SK-N-SH (cell line): Measurements from ENCODE around the gene SERTAD4. TPM values are rescaled to one million over a fixed set of nuclear protein-coding genes. Genes with fewer than 3 reads are reported as not detected.

ENCODE experiments used
- CTCF ChIA-PET: fragments of 300-600, 350-600 bp; formaldehyde crosslinking; extraction: SDS; loops from one replicate; lab custom pipeline; 2021; lab: Yijun Ruan, JAX
- POLR2A ChIA-PET: fragments of 350-600 bp; sonication (Branson Sonifier 250); formaldehyde crosslinking; extraction: SDS; loops from one replicate; lab custom pipeline; 2020; ENCODE audit warnings: antibody characterized with exemption, inconsistent platforms; lab: Yijun Ruan, JAX
- DNase-seq: peaks from one replicate; pipeline ENCODE4 v3.0.0; 2012
- H2AFZ ChIP-seq: fragments of 200-600 bp; sonication (generic); 2 replicates; pipeline ENCODE4 v1.8.1; 2016; ENCODE audit warnings: antibody characterized with exemption, mild to moderate bottlenecking, low read depth
- H3F3A ChIP-seq: fragments of 200-600 bp; sonication (generic); replicated peaks from 2 replicates; pipeline ENCODE3; 2016; ENCODE audit warnings: antibody characterized with exemption, mild to moderate bottlenecking; ENCODE audit not compliant: insufficient read depth
- H3K27ac ChIP-seq, 2 experiments: fragments of 200-500 bp in 1 of 2; fragments of 200-600 bp in 1 of 2; sonication (Bioruptor generic) in 1 of 2; sonication (generic), shearing (Covaris generic) in 1 of 2; 2 replicates each; pipeline versions ENCODE4 v1.5.1 to v1.6.1; 2014 to 2016; ENCODE audit warnings: low read depth in 2 of 2, inconsistent platforms in 1 of 2, low read length in 1 of 2, mild to moderate bottlenecking in 1 of 2, mixed read lengths in 1 of 2
- H3K27me3 ChIP-seq: fragments of 200-600 bp; sonication (generic), shearing (Covaris generic); 2 replicates; pipeline ENCODE4 v1.6.1; 2016; ENCODE audit warnings: mixed run types; ENCODE audit not compliant: insufficient read depth
- H3K36me3 ChIP-seq, 2 experiments: fragments of 200-500 bp in 1 of 2; fragments of 200-600 bp in 1 of 2; sonication (Bioruptor generic) in 1 of 2; sonication (generic) in 1 of 2; replicated peaks in 1 of 2; 2 replicates each; pipeline versions ENCODE3 to v1.5.1; 2014 to 2016; ENCODE audit warnings: low read length in 1 of 2, mild to moderate bottlenecking in 1 of 2; ENCODE audit not compliant: insufficient read depth in 2 of 2, control insufficient read depth in 1 of 2
- H3K4me1 ChIP-seq, 2 experiments: fragments of 200-500 bp in 1 of 2; fragments of 200-600 bp in 1 of 2; sonication (Bioruptor generic) in 1 of 2; sonication (generic), shearing (Covaris generic) in 1 of 2; 2 replicates each; pipeline versions ENCODE4 v1.5.1 to v1.6.1; 2014 to 2016; ENCODE audit warnings: low read depth in 1 of 2, low read length in 1 of 2, mixed run types in 1 of 2; ENCODE audit not compliant: insufficient read depth in 2 of 2, control insufficient read depth in 1 of 2
- H3K4me2 ChIP-seq: fragments of 200-600 bp; sonication (generic), shearing (Covaris generic); 2 replicates; pipeline ENCODE4 v1.6.1; 2017; ENCODE audit warnings: mixed run types
- H3K4me3 ChIP-seq, 2 experiments: fragments of 200-500 bp in 1 of 2; fragments of 200-600 bp in 1 of 2; sonication (Bioruptor generic) in 1 of 2; sonication (generic), shearing (Covaris generic) in 1 of 2; 2 replicates each; pipeline versions ENCODE4 v1.5.1 to v1.8.1; 2014 to 2016; ENCODE audit warnings: low read depth in 2 of 2, inconsistent platforms in 1 of 2, low read length in 1 of 2, mild to moderate bottlenecking in 1 of 2, mixed read lengths in 1 of 2, moderate library complexity in 1 of 2
- H3K79me2 ChIP-seq: fragments of 200-600 bp; sonication (generic); 2 replicates; pipeline ENCODE4 v1.8.1; 2017; ENCODE audit warnings: mild to moderate bottlenecking; ENCODE audit not compliant: insufficient read depth
- H3K9ac ChIP-seq: fragments of 200-600 bp; sonication (generic); 2 replicates; pipeline ENCODE4 v1.6.1; 2017; ENCODE audit warnings: mixed run types
- H3K9me2 ChIP-seq: fragments of 200-600 bp; sonication (generic); 2 replicates; pipeline ENCODE4 v1.6.1; 2017; ENCODE audit warnings: mixed run types
- H3K9me3 ChIP-seq: fragments of 200-600 bp; sonication (generic); 2 replicates; pipeline ENCODE4 v1.6.1; 2017; ENCODE audit warnings: mixed run types, mild to moderate bottlenecking, moderate library complexity
- H4K20me1 ChIP-seq: fragments of 200-600 bp; sonication (generic); 2 replicates; pipeline ENCODE4 v1.6.1; 2017; ENCODE audit warnings: mild to moderate bottlenecking, mixed run types; ENCODE audit not compliant: insufficient read depth
- CHD2 ChIP-seq: fragments of 150-350 bp; IDR thresholded peaks from 2 replicates; pipeline ENCODE4 v1.6.1; 2018; ENCODE audit warnings: low read length; ENCODE audit not compliant: partially characterized antibody
- ELF1 ChIP-seq: IDR thresholded peaks from 2 replicates; pipeline ENCODE4 v1.4.0; 2012
- EP300 ChIP-seq, 2 experiments: IDR thresholded peaks; 2 replicates each; pipeline versions ENCODE4 v1.4.0 to v1.6.1; 2012; ENCODE audit warnings: borderline replicate concordance in 1 of 2, low read depth in 1 of 2, low read length in 1 of 2
- FOXM1 ChIP-seq: IDR thresholded peaks from 2 replicates; pipeline ENCODE4 v1.4.0; 2012; ENCODE audit warnings: low read depth, mild to moderate bottlenecking
- JUND ChIP-seq: IDR thresholded peaks from 2 replicates; pipeline ENCODE4 v1.4.0; 2012
- MAX ChIP-seq: IDR thresholded peaks from 2 replicates; pipeline ENCODE4 v1.4.0; 2012; ENCODE audit warnings: low read depth
- NFIC ChIP-seq: IDR thresholded peaks from 2 replicates; pipeline ENCODE4 v1.4.0; 2012; ENCODE audit warnings: borderline replicate concordance
- POLR2AphosphoS5 ChIP-seq: IDR thresholded peaks from 2 replicates; pipeline ENCODE4 v1.6.1; 2012; ENCODE audit warnings: low read depth, low read length
- SIN3A ChIP-seq: IDR thresholded peaks from 2 replicates; pipeline ENCODE4 v1.6.1; 2012; ENCODE audit warnings: low read depth, mild to moderate bottlenecking, low read length, moderate library complexity, borderline replicate concordance
- TEAD4 ChIP-seq: IDR thresholded peaks from 2 replicates; pipeline ENCODE4 v1.4.0; 2012; ENCODE audit warnings: mild to moderate bottlenecking, borderline replicate concordance; ENCODE audit not compliant: insufficient read depth
- USF1 ChIP-seq: IDR thresholded peaks from 2 replicates; pipeline ENCODE4 v1.4.0; 2012; ENCODE audit warnings: low read depth, borderline replicate concordance
- YY1 ChIP-seq: IDR thresholded peaks from 2 replicates; pipeline ENCODE4 v1.4.0; 2012; ENCODE audit warnings: low read depth, mild to moderate bottlenecking
- WGBS: methylation state at CpG from one replicate; pipeline ENCODE4 v1.1.6; 2017; ENCODE audit warnings: low lambda C conversion rate; 5-methylcytosine and 5-hydroxymethylcytosine counted together
- polyA plus RNA-seq, 3 experiments: library from polyadenylated mRNA; depleted of rRNA; stranded (reverse); fragments of >200 nt; gene quantifications; 2 replicates each; pipeline ENCODE4 v1.2.3, GENCODE V29; 2012

SERTAD4 gene
- polyA plus RNA-seq, 1 of the 3 experiments (the other 2 are of a cell fraction): 2.9 TPM

GRCh38 chr1:210241121-210241520, 8.5 kb downstream of the SERTAD4 start:
- Histone ChIP-seq H3F3A (peaks cover 29% of the 10 kb centered on the region), H3K9me2 (no peaks in the 10 kb centered on the region), H3K9me3 (no peaks in the 10 kb centered on the region), H3K27ac (no peak overlapping the region), H3K79me2 (no peaks in the 10 kb centered on the region), H4K20me1 (peaks cover 4% of the 10 kb centered on the region; the same call in 1 of the 2 replicates), H2AFZ (no peak overlapping the region), H3K36me3 (peaks cover 9 to 23% of the 10 kb centered on the region in 2 experiments), H3K4me1 (peaks cover 29 to 38% of the 10 kb centered on the region in 2 experiments), H3K4me2 (no peak overlapping the region), H3K9ac (no peak overlapping the region), H3K4me3 (no peak overlapping the region), H3K27me3 (no peaks in the 10 kb centered on the region)
- ChIA-PET POLR2A (no interaction called here), CTCF (interaction anchor here (0.7 to 4.8 kb wide), 4 partner anchors 10 to 97 kb away, joined by 3 to 22 read pairs (median 6); no protein-coding TSS in a partner anchor)
- TF ChIP-seq YY1: no peak
- 86% methylated on average over 5 of the region's 5 CpGs for whole genome bisulfite sequencing
- DNase-seq: no peak

GRCh38 chr1:210244746-210245367, 12.3 kb downstream of the SERTAD4 start:
- H3K4me1 ChIP-seq: peaks cover 8 to 21% of the 10 kb centered on the region in 2 experiments
- CTCF ChIA-PET: interaction anchor here (1.2 to 2.5 kb wide), 2 partner anchors 9 to 66 kb away, joined by 3 to 11 read pairs; no protein-coding TSS in a partner anchor
- no peaks in the 10 kb centered on the region for H3K9me3 ChIP-seq
- H3K27me3 ChIP-seq: no peaks in the 10 kb centered on the region
- H3K4me2 ChIP-seq: no peak overlapping the region
- POLR2A ChIA-PET: no interaction called here
- H3K36me3 ChIP-seq: peaks cover 3 to 10% of the 10 kb centered on the region in 2 experiments
- no peak for DNase-seq
- H3K27ac ChIP-seq: no peak overlapping the region
- no peak overlapping the region for H3K9ac ChIP-seq
- H3K9me2 ChIP-seq: no peaks in the 10 kb centered on the region
- H2AFZ ChIP-seq: no peak overlapping the region
- no peaks in the 10 kb centered on the region; the same call in 1 of the 2 replicates for H4K20me1 ChIP-seq
- 92% methylated on average over 6 of the region's 6 CpGs for WGBS
- H3K79me2 ChIP-seq: no peaks in the 10 kb centered on the region
- TF ChIP-seq MAX (no peak), NFIC (peak; percentile 9; the same call in 1 of the 2 replicates)
- TF ChIP-seq, all 33 proteins: peak for 1
- H3K4me3 ChIP-seq: no peak overlapping the region
- peaks cover 10% of the 10 kb centered on the region for H3F3A ChIP-seq

- POLR2A ChIA-PET: no interaction called here
These were observed 13.9 kb downstream of the SERTAD4 start for GRCh38 chr1:210246447-210246846.

More at GRCh38 chr1:210246447-210246846, 13.9 kb downstream of the SERTAD4 start:
- peaks cover 0 to 7% of the 10 kb centered on the region in 2 experiments for H3K36me3 ChIP-seq
- CTCF ChIA-PET: interaction anchor here (0.8 to 2.5 kb wide), 3 partner anchors 12 to 65 kb away, joined by 3 to 11 read pairs (median 4); no protein-coding TSS in a partner anchor
- TF ChIP-seq ELF1 (no peak), CHD2 (no peak), FOXM1 (no peak), POLR2AphosphoS5 (no peak), TEAD4 (no peak), USF1 (no peak), EP300 (IDR thresholded peaks at IDR 0.05; ENCODE audit: borderline replicate concordance in 1 of 2, low read depth in 1 of 2, low read length in 1 of 2) (no peak), JUND (no peak), SIN3A (no peak)
- TF ChIP-seq, all 33 proteins: peak for 0
- Histone ChIP-seq H3K27ac (no peak overlapping the region), H3K4me2 (no peak overlapping the region), H3K9me2 (no peaks in the 10 kb centered on the region), H3K9me3 (no peaks in the 10 kb centered on the region), H3K79me2 (no peaks in the 10 kb centered on the region), H3K9ac (no peak overlapping the region), H3K4me1 (peaks cover 10 to 21% of the 10 kb centered on the region in 2 experiments; a peak in 3 of 4 replicates), H2AFZ (no peak overlapping the region), H3K4me3 (no peak overlapping the region), H3K27me3 (no peaks in the 10 kb centered on the region), H3F3A (no peaks in the 10 kb centered on the region), H4K20me1 (no peaks in the 10 kb centered on the region)
- WGBS: 82% methylated on average over 6 of the region's 6 CpGs
- DNase-seq: no peak
